Mesenchymal stem cell (in vitro differentiated cells and primary cell): ENCODE data around the gene TOX3.

Experiments
- DNase-seq: peaks from one replicate; pipeline ENCODE4 v3.0.0-alpha.2; 2013
- H2AFZ ChIP-seq: one replicate; pipeline ENCODE4 v1.6.1; 2013; ENCODE audit warnings: low read depth, mild to moderate bottlenecking, control low read depth, inconsistent platforms, low read length, moderate library complexity
- H2AK5ac ChIP-seq: 2 replicates; pipeline ENCODE4 v1.6.1; 2013; ENCODE audit warnings: low read length, moderate library complexity, mild to moderate bottlenecking, inconsistent platforms; ENCODE audit not compliant: severe bottlenecking
- H2BK120ac ChIP-seq: one replicate; pipeline ENCODE4 v1.6.1; 2013; ENCODE audit warnings: low read depth, mild to moderate bottlenecking, inconsistent platforms, low read length, moderate library complexity
- H2BK12ac ChIP-seq, 2 experiments: one replicate each; pipeline ENCODE4 v1.6.1; 2013; ENCODE audit warnings: inconsistent platforms in 2 of 2, low read length in 2 of 2, mild to moderate bottlenecking in 2 of 2, moderate library complexity in 2 of 2, control low read depth in 1 of 2
- H2BK15ac ChIP-seq: one replicate; pipeline ENCODE4 v1.6.1; 2013; ENCODE audit warnings: mild to moderate bottlenecking, low read depth, inconsistent platforms; ENCODE audit not compliant: poor library complexity, severe bottlenecking
- H2BK5ac ChIP-seq: 2 replicates; pipeline ENCODE4 v1.6.1; 2013; ENCODE audit warnings: low read depth, mild to moderate bottlenecking, low read length, control low read depth, inconsistent platforms; ENCODE audit not compliant: poor library complexity, severe bottlenecking
- H3K14ac ChIP-seq, 2 experiments: one replicate each; pipeline ENCODE4 v1.6.1; 2013; ENCODE audit warnings: inconsistent platforms in 2 of 2, low read length in 2 of 2, control low read depth in 1 of 2, mild to moderate bottlenecking in 1 of 2, moderate library complexity in 1 of 2
- H3K18ac ChIP-seq, 2 experiments: one replicate each; pipeline ENCODE4 v1.6.1; 2013; ENCODE audit warnings: inconsistent platforms in 2 of 2, low read length in 2 of 2, control low read depth in 1 of 2, low read depth in 1 of 2, mild to moderate bottlenecking in 1 of 2
- H3K23ac ChIP-seq, 2 experiments: one replicate each; pipeline ENCODE4 v1.6.1; 2013; ENCODE audit warnings: inconsistent platforms in 2 of 2, low read length in 2 of 2, mild to moderate bottlenecking in 2 of 2, moderate library complexity in 2 of 2, control low read depth in 1 of 2
- H3K27ac ChIP-seq: 2 replicates; pipeline ENCODE4 v1.5.1; 2013; ENCODE audit warnings: mild to moderate bottlenecking, moderate library complexity, low read length, control low read depth, inconsistent platforms; ENCODE audit not compliant: poor library complexity, severe bottlenecking
- H3K27me3 ChIP-seq, 2 experiments: 2 replicates each; pipeline versions ENCODE4 v1.6.1 to v1.7.0; 2013; ENCODE audit warnings: low read length in 2 of 2, mild to moderate bottlenecking in 2 of 2, moderate library complexity in 2 of 2, control low read depth in 1 of 2, inconsistent platforms in 1 of 2; ENCODE audit not compliant: control insufficient read depth in 1 of 2, insufficient read depth in 1 of 2
- H3K36me3 ChIP-seq, 2 experiments: 2 replicates each; pipeline versions ENCODE4 v1.6.1 to v1.7.0; 2013; ENCODE audit warnings: low read length in 2 of 2, control low read depth in 1 of 2, inconsistent platforms in 1 of 2, low read depth in 1 of 2, mild to moderate bottlenecking in 1 of 2; ENCODE audit not compliant: insufficient read depth in 2 of 2, control insufficient read depth in 1 of 2
- H3K4ac ChIP-seq, 2 experiments: one replicate each; pipeline ENCODE4 v1.6.1; 2013; ENCODE audit warnings: inconsistent platforms in 2 of 2, low read length in 2 of 2, mild to moderate bottlenecking in 2 of 2, moderate library complexity in 2 of 2, control low read depth in 1 of 2, low read depth in 1 of 2
- H3K4me1 ChIP-seq: 2 replicates; pipeline ENCODE4 v1.6.1; 2013; ENCODE audit warnings: low read depth, low read length, control low read depth; ENCODE audit not compliant: control insufficient read depth, insufficient read depth
- H3K4me2 ChIP-seq: 2 replicates; pipeline ENCODE4 v1.6.1; 2013; ENCODE audit warnings: low read length, mild to moderate bottlenecking, inconsistent platforms; ENCODE audit not compliant: poor library complexity, severe bottlenecking
- H3K4me3 ChIP-seq, 2 experiments: 2 replicates each; pipeline versions ENCODE4 v1.5.1 to v1.7.0; 2013; ENCODE audit warnings: low read length in 2 of 2, mild to moderate bottlenecking in 2 of 2, control low read depth in 1 of 2, low read depth in 1 of 2; ENCODE audit not compliant: insufficient read depth in 1 of 2
- H3K79me1 ChIP-seq: replicated peaks from 2 replicates; pipeline ENCODE4 v1.6.1; 2013; ENCODE audit warnings: mild to moderate bottlenecking, control low read depth, low read length, inconsistent platforms; ENCODE audit not compliant: poor library complexity, severe bottlenecking
- H3K9ac ChIP-seq: 2 replicates; pipeline ENCODE4 v1.7.0; 2013; ENCODE audit warnings: mild to moderate bottlenecking, low read length, moderate library complexity
- H3K9me3 ChIP-seq: 2 replicates; pipeline ENCODE4 v1.7.0; 2013; ENCODE audit warnings: mild to moderate bottlenecking, low read length; ENCODE audit not compliant: control insufficient read depth
- H4K8ac ChIP-seq: one replicate; pipeline ENCODE4 v1.6.1; 2013; ENCODE audit warnings: inconsistent platforms, mild to moderate bottlenecking, low read length, moderate library complexity
- H4K91ac ChIP-seq: one replicate; pipeline ENCODE4 v1.6.1; 2013; ENCODE audit warnings: mild to moderate bottlenecking, low read length, inconsistent platforms
- WGBS: methylation state at CpG from one replicate; pipeline ENCODE4 v1.1.7; 2013; ENCODE audit warnings: mixed read lengths; 5-methylcytosine and 5-hydroxymethylcytosine counted together

TOX3 gene

DNA sequence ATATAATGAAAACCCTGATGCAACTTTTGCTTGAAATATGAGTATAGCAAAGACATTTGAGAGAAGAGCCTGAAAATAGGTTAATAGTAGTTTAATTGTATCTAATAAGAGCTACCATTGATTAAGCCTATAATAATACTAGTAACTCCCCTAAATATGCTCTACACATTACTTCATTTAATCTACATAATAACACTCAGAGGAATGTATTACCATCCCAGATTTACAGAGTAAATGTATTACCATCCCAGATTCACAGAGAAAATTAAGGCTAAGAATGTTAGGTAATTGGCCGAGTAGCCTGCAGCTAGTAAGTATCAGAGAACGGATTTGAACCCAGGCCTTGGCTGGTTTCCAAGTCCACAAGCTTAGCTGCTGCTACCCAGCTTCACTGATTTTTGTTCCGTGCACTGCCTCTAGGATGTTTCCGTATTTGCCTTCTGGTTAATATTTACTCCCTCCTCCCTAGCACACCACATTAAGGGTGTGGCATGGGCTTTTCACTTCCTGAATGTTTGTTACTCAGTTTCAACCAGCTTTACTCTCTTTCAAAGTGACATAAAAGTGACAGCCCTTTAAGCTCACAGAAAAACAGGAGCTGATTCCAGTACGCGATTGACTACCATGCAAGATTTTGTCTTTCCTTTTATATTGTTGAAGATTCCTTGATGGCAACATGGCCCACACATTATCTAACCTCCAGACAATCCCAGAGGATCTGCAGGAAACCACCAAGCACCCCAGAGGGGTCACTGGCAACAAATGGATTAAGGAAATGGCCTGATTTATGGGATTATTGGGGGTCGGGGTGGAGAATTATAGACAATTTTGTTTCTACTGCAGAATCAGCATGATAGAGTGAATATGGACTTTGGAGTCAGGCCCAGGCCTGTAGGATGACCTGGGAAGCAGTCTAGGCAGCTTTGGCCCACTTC is 26.7 kb upstream of the TOX3 start:
- H2AFZ ChIP-seq, result no peak overlapping the region
- no peak for DNase-seq
- H3K27me3 ChIP-seq, result no peaks in the 10 kb centered on the region
- no peak overlapping the region for H3K18ac ChIP-seq
- peaks cover 2% of the 10 kb centered on the region for H3K4me1 ChIP-seq
- WGBS, result 88% methylated on average over 7 of the region's 7 CpGs
- H3K36me3 ChIP-seq, result no peaks in the 10 kb centered on the region
- no peak overlapping the region for H3K9ac ChIP-seq
- H3K4me2 ChIP-seq, result no peak overlapping the region
- H2AK5ac ChIP-seq, result no peak overlapping the region
- H4K8ac ChIP-seq, result no peak overlapping the region
- no peaks in the 10 kb centered on the region for H3K79me1 ChIP-seq
- no peaks in the 10 kb centered on the region for H3K9me3 ChIP-seq
- no peak overlapping the region for H3K4me3 ChIP-seq
- H3K27ac ChIP-seq, result no peak overlapping the region
- no peak overlapping the region for H3K23ac ChIP-seq
- no peak overlapping the region for H2BK120ac ChIP-seq
- H3K14ac ChIP-seq, result no peak overlapping the region
- no peak overlapping the region for H2BK12ac ChIP-seq
- H2BK5ac ChIP-seq, result no peak overlapping the region
- no peak overlapping the region for H3K4ac ChIP-seq
- no peak overlapping the region for H4K91ac ChIP-seq
- H2BK15ac ChIP-seq, result no peak overlapping the region

DNA sequence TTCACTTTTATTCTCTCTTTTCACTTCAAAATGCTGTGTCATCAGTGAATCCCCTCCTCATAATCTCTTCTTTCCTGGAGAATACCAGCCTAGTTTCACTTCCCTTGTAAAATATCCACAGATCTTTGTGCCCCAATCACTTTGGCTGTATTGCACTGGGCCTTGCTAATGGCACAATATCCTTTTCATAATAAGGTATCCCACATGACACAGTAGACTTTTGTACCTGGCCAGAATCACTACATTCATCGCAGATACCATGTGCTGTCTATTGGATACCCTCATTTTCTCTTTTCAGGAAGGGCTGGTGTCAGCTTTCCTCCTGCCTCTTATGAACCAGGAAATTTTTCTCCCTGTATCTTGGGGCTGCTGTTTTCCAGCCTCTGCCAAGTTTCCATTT is 25.7 kb upstream of the TOX3 start:
- H2AK5ac ChIP-seq, result no peak overlapping the region
- H3K36me3 ChIP-seq, result no peaks in the 10 kb centered on the region
- H3K27ac ChIP-seq, result no peak overlapping the region
- no peak overlapping the region for H3K4me3 ChIP-seq
- H3K4me2 ChIP-seq, result no peak overlapping the region
- DNase-seq, result no peak
- WGBS, result 91% methylated on average over 1 of the region's 1 CpG
- H4K8ac ChIP-seq, result no peak overlapping the region
- no peak overlapping the region for H2BK15ac ChIP-seq
- H3K18ac ChIP-seq, result no peak overlapping the region
- no peak overlapping the region for H2AFZ ChIP-seq
- no peak overlapping the region for H3K9ac ChIP-seq
- no peak overlapping the region for H2BK5ac ChIP-seq
- peaks cover 2% of the 10 kb centered on the region for H3K4me1 ChIP-seq
- H3K9me3 ChIP-seq, result no peaks in the 10 kb centered on the region
- H3K79me1 ChIP-seq, result no peaks in the 10 kb centered on the region
- H3K14ac ChIP-seq, result no peak overlapping the region
- H2BK12ac ChIP-seq, result no peak overlapping the region
- no peak overlapping the region for H3K23ac ChIP-seq
- H2BK120ac ChIP-seq, result no peak overlapping the region
- H3K27me3 ChIP-seq, result no peaks in the 10 kb centered on the region
- H4K91ac ChIP-seq, result no peak overlapping the region
- H3K4ac ChIP-seq, result no peak overlapping the region

- Histone ChIP-seq H3K18ac (no peak overlapping the region), H2BK5ac (no peak overlapping the region), H3K4ac (no peak overlapping the region), H2AK5ac (no peak overlapping the region), H3K27me3 (no peaks in the 10 kb centered on the region), H3K4me3 (no peak overlapping the region), H3K23ac (no peak overlapping the region), H3K14ac (no peak overlapping the region), H3K27ac (no peak overlapping the region), H4K91ac (no peak overlapping the region), H4K8ac (no peak overlapping the region), H3K79me1 (no peaks in the 10 kb centered on the region), H2BK15ac (no peak overlapping the region), H2BK120ac (no peak overlapping the region), H3K9ac (no peak overlapping the region), H3K36me3 (no peaks in the 10 kb centered on the region), H2AFZ (no peak overlapping the region), H3K4me2 (no peak overlapping the region), H3K4me1 (peaks cover 2% of the 10 kb centered on the region), H3K9me3 (no peaks in the 10 kb centered on the region), H2BK12ac (no peak overlapping the region)
- WGBS, result 61% methylated on average over 2 of the region's 4 CpGs
- no peak for DNase-seq
Measured at GRCh38 chr16:52570495-52571091, 23.6 kb upstream of the TOX3 start.

DNA sequence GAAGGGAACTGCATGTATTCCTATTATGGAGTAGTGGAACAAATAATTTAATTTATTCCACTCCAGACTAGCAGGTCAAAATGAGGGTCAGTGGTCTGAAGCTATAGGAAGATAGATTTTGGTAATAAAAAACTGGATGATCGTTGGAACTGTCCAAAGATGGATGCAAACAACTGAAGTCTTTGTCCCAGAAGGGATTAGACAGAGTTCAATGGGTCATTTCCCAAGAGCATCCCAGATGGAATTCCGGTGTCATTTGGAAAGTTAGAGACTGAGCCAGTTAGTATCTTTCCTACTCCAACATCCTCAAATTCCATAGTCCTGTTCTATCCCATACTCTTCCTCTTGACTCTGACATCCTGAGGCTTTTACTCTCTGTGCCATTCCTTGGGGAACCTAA is 22.8 kb upstream of the TOX3 start:
- H4K91ac ChIP-seq, result no peak overlapping the region
- no peak overlapping the region for H2AFZ ChIP-seq
- no peaks in the 10 kb centered on the region for H3K36me3 ChIP-seq
- no peak overlapping the region for H3K18ac ChIP-seq
- no peak overlapping the region for H2BK120ac ChIP-seq
- H3K4me3 ChIP-seq, result no peak overlapping the region
- no peak overlapping the region for H2AK5ac ChIP-seq
- H3K9ac ChIP-seq, result no peak overlapping the region
- H3K27me3 ChIP-seq, result no peaks in the 10 kb centered on the region
- H2BK5ac ChIP-seq, result no peak overlapping the region
- no peak overlapping the region for H3K14ac ChIP-seq
- no peak for DNase-seq
- no peak overlapping the region for H3K27ac ChIP-seq
- H2BK12ac ChIP-seq, result no peak overlapping the region
- peaks cover 2% of the 10 kb centered on the region for H3K4me1 ChIP-seq
- no peak overlapping the region for H3K4me2 ChIP-seq
- no peaks in the 10 kb centered on the region for H3K9me3 ChIP-seq
- no peak overlapping the region for H3K23ac ChIP-seq
- no peak overlapping the region for H4K8ac ChIP-seq
- H3K79me1 ChIP-seq, result no peaks in the 10 kb centered on the region
- H2BK15ac ChIP-seq, result no peak overlapping the region
- 53% methylated on average over 2 of the region's 2 CpGs for WGBS
- no peak overlapping the region for H3K4ac ChIP-seq
